Measurements from ENCODE around the gene SPOCD1. TPM values are rescaled to one million over a fixed set of nuclear protein-coding genes. Genes with fewer than 3 reads are reported as not detected.

SPOCD1 gene
- polyA plus RNA-seq, 1 of the 3 experiments (the other 2 are of a cell fraction) = 10.7 TPM

- Histone ChIP-seq H3K9me2 (no peaks in the 10 kb centered on the region), H4K20me1 (ENCODE audit: insufficient read depth) (no peaks in the 10 kb centered on the region), H3K9me3 (no peaks in the 10 kb centered on the region), H3K27ac (ENCODE audit: low read depth in 2 of 2, low read length in 1 of 2) (no peak overlapping the region), H3K36me3 (replicated peaks in 1 of 2; ENCODE audit: control insufficient read depth in 1 of 2, insufficient read depth in 2 of 2, low read length in 1 of 2) (no peaks in the 10 kb centered on the region), H3K4me3 (ENCODE audit: low read depth in 2 of 2, low read length in 1 of 2) (no peak overlapping the region), H3K9ac (no peak overlapping the region), H2AFZ (ENCODE audit: low read depth) (no peak overlapping the region), H3K4me2 (no peak overlapping the region), H3K27me3 (ENCODE audit: insufficient read depth) (no peaks in the 10 kb centered on the region), H3F3A (replicated peaks; ENCODE audit: insufficient read depth) (peaks cover 24% of the 10 kb centered on the region), H3K4me1 (ENCODE audit: control insufficient read depth in 1 of 2, insufficient read depth in 2 of 2, low read depth in 1 of 2, low read length in 1 of 2) (peaks cover 0 to 2% of the 10 kb centered on the region in 2 experiments; a peak in 2 of 4 replicates), H3K79me2 (ENCODE audit: insufficient read depth) (no peaks in the 10 kb centered on the region)
- TF ChIP-seq PBX3 (IDR thresholded peaks at IDR 0.05) (no peak), GATA2 (CRISPR knock-in tag; IDR thresholded peaks at IDR 0.05) (no peak), REST (IDR thresholded peaks at IDR 0.05; ENCODE audit: low read depth, low read length) (no peak), FOXM1 (IDR thresholded peaks at IDR 0.05; ENCODE audit: low read depth) (no peak), SMC3 (IDR thresholded peaks at IDR 0.05; ENCODE audit: low read depth, low read length) (no peak), USF2 (IDR thresholded peaks at IDR 0.05; ENCODE audit: borderline replicate concordance, low read depth, low read length) (no peak), RCOR1 (IDR thresholded peaks at IDR 0.05; ENCODE audit: low read length) (no peak), IRF3 (IDR thresholded peaks at IDR 0.05; ENCODE audit: low read depth, low read length) (no peak), NFIC (IDR thresholded peaks at IDR 0.05; ENCODE audit: borderline replicate concordance) (no peak), ELF1 (IDR thresholded peaks at IDR 0.05) (no peak), ZBTB33 (IDR thresholded peaks at IDR 0.05; ENCODE audit: borderline replicate concordance, low read depth) (no peak), RXRA (IDR thresholded peaks at IDR 0.05; ENCODE audit: borderline replicate concordance, low read depth) (no peak), POLR2AphosphoS5 (IDR thresholded peaks at IDR 0.05; ENCODE audit: low read depth, low read length) (no peak), CHD2 (IDR thresholded peaks at IDR 0.05; ENCODE audit: low read length, partially characterized antibody) (no peak), YY1 (IDR thresholded peaks at IDR 0.05; ENCODE audit: low read depth) (no peak)
- no peak for DNase-seq
- ChIA-PET CTCF (interaction anchor here (1.0 to 7.9 kb wide), 4 partner anchors 14 to 160 kb away, joined by 3 to 62 read pairs (median 6); no protein-coding TSS in a partner anchor), POLR2A (no interaction called here)
- WGBS (ENCODE audit: low lambda C conversion rate) = 97% methylated on average over 1 of the region's 1 CpG
These were observed 11.7 kb downstream of the SPOCD1 start for GRCh38 chr1:31804098-31804497.

Data from SK-N-SH (cell line).